ENCODE measurements around the gene CRHR1. TPM values are rescaled to one million over a fixed set of nuclear protein-coding genes. Genes with fewer than 3 reads are reported as not detected.

CRHR1 gene
- polyA plus RNA-seq, 3 donors, result 0.19 to 0.98 TPM; not detected in 1

DNA sequence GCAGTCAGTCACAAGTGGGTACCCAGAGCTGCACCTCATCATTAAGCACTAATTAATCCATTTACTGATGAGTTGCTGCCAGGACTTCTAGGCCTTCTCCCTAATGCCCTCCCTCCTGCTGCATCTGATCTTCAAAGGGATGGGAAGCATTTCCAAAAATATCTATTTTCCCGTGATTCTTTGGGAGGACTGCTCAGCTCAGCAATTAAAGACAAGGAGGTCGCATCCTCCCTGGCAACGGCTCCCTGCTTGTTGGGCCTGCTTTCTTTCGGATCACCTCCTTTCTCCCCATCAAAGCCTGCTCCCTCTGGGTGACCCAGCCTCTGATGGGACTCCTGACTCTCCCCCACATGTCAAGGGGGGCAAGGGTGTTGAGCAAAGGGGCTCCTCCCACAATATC lies 34.6 kb downstream of the CRHR1 start:
- no peak for DNase-seq (ENCODE audit: low read depth in 3 of 3, low spot score in 2 of 3)

DNA sequence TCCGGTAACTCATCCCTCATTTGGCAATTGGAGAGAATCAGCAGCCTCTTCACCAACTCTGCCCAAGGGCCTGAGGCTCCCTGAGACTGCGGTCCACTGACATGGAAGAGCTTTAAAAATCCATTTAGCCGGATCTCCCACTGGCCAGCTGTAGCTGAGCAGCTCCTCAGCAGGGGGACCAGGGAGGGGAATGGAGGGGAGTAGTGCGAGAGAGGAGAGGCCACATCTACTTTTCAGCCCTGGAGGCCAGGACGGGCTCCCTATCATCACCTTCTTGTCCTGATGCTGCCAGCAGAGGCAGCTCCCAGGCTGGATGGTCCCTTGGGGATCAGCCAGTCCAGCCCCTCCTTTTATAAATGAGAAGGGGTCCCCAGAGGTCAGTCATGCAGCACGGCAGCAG lies 35.5 kb downstream of the CRHR1 start:
- no peak for DNase-seq (ENCODE audit: low read depth in 3 of 3, low spot score in 2 of 3)

DNA sequence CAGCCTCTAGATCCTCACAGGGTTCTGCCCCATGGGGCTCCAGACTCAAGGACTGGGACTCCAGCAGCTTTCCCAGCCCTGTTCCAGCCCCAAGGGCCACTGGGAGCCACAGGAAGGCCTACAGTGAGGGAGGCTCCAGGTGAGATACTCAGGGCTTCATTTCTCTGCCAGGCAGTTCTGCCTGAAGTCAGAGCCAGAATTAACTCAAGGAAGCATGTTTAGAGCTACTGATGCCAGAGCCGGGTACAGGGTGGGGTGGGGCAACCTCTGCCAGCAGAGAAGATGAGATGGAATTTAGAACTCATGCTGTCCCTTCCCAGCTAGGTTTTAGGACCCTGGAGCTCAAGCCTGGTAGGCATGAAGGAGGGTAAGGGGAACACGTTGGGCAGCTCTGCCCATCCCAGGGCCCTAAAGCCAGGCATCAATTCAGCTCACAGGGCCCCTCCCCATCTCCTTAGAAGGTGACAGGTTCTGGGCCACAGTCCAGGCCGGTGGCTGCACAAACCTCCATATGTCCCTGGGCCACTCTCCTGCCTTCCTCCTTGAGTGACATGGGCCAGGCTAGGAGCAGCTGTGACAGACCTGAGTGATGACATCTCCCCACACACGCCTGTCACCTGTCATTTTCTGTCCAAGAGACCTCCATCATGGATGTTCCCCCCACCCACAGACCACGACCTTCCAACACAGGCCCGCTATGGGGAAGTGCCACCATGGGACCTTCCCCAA lies 36.1 kb downstream of the CRHR1 start:
- DNase-seq (ENCODE audit: low read depth in 3 of 3, low spot score in 2 of 3), result no peak

DNA sequence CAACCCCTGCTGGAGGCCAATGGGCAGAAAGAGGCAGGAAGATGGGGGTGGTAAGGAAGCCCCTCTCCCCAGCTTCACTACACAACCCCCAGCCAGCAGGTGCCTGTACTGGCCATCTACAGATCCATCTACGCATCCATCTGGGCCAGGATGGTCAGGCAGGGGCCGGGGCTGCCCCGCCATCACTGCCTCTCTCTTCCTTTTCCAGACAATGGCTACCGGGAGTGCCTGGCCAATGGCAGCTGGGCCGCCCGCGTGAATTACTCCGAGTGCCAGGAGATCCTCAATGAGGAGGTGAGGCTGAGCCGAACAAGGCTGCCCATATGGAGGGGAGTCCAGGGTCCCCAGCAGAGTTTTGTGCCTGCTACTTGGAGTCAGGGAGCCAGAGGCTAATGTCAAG lies 37.0 kb downstream of the CRHR1 start:
- DNase-seq (ENCODE audit: low read depth in 3 of 3, low spot score in 2 of 3), result no peak

DNA sequence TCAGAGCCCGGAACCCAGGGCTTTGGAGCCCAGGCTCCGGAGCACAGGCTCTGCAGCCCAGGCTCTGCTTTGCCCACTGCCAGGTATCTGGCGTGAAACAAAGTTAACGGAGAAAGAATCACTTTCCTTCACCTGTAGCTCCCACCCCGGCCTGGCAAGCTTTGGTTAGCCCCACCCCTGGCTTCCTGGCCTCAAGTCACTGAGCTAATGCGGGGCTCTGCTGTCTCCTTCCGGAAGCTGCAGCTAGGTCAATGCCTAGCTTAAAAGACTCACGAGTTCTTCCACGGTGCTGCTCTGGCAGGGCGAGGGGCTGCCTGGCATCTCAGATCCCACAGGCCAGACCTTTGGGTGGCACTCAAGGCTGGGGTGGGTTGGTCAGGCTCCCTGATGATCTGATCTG lies 39.5 kb downstream of the CRHR1 start:
- DNase-seq (ENCODE audit: low read depth in 3 of 3, low spot score in 2 of 3), result no peak

DNA sequence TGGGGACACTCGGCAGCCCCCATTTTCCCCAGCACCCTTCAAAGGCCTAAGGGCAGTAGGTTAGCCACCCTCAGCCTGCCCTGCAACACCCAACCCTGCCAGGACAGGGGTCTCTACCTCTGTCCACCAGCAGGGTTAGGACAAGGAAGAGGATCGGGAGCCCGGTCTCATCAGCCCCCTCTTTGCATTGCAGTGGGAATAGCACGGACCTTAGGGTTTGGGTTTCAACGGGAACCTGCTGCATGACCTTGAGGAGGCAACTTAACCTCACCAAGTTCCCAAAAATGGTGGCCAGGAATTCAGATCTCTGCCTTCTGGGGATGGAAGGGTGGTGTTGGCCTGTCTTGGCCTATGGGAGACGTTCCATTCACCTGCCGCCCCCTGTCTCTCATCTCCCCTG lies 40.4 kb downstream of the CRHR1 start:
- DNase-seq (ENCODE audit: low read depth in 3 of 3, low spot score in 2 of 3), result no peak

DNA sequence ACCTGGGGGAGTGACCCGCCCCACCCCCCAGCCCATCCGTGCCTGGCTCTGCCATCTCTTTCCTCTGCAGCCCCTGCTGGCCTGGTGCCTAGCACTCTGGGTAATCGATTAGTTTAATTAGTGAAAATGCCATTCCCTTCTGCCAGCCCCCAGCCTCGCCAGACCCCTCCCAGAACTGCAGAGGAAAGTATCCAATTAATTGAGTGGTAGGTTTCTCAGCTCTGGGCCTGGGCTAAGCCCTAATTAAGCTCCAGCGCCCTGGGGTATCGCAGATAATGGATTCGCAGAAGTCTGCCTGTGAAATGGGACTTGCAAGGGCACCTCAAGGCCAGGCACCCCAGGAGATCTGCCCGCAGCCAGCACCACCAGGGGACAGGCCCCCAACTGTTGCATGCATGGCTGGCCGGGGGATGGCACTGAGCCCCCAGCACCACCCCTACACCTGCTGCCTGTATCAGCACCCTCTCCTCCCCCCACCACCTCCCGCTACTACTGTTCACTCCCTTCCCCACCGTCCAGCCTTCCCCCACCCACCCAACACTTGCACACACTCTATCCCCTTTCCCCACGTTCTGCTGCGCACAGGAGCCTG lies 40.9 kb downstream of the CRHR1 start:
- no peak for DNase-seq (ENCODE audit: low read depth in 3 of 3, low spot score in 2 of 3)

DNA sequence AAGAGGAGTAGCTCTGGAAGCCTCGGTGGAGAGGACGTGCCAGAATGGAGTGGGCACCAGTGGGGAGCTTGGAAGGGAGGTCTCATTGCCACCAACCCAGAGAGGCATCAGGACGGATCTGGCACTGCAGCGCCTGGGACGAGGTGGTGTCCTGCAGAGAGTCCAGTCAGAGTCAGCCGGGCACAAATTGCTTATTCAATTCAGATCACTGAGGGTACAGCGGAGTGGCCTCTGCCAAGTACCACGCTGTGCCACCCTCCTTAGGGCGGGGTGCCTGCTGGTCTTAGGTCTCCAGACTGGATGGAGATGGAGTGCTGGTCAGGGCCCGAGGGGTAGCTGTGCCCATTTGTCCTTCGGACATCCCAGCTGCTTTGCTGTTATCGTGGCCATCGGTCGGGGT lies 41.7 kb downstream of the CRHR1 start:
- no peak for DNase-seq (ENCODE audit: low read depth in 3 of 3, low spot score in 2 of 3)

DNA sequence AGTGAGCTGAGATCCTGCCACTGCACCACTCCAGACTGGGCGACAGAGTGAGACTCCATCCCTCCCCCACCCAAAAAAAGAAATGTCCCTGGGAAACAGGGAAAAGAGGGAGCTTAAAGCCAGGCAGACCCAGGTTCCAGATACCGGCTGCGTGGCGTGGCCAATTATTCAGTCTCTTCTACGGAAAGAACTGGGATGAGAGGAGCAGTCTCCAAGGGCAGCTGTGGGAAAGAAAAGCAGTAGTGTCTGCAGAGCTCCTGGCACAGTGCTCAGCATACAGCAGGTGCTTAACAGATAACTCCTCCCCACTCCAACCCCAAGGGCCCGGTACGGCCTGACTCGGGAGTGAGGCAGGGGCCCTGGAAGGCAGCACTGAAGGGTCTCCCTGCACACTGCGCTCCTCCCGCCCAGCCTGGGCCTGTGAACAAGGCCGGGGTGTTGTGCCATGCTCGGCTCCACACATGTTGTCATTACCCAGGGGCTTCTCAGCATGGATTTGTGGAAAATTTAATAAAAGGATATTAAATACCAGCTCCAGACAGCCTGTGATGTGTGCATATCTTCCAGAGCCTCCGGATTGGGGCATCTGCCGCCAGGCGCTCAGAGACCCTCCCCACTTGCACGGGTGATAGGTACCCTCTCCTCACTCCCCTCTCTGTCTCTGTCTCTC lies 42.9 kb downstream of the CRHR1 start:
- no peak for DNase-seq (ENCODE audit: low read depth in 3 of 3, low spot score in 2 of 3)

DNA sequence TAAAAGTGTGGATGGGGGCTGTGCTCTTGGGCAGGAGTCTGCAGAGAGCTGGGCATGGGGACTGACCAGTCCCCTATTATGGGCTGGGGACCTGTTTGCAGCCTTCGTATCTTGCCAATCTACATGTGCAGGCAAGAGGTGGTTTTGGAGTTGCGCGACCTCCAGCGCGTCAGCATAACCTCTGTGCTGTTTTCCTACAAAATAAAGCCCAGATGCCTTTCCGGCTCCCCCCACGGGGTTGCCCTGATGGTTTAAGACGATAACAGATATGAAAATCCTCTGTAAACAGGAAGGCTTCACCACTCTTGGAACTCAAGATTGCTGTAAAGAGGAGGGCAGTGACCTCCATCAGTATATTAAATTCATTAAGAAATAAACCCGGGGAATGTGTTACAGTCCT lies 44.1 kb downstream of the CRHR1 start:
- DNase-seq (ENCODE audit: low read depth in 3 of 3, low spot score in 2 of 3), result no peak

DNA sequence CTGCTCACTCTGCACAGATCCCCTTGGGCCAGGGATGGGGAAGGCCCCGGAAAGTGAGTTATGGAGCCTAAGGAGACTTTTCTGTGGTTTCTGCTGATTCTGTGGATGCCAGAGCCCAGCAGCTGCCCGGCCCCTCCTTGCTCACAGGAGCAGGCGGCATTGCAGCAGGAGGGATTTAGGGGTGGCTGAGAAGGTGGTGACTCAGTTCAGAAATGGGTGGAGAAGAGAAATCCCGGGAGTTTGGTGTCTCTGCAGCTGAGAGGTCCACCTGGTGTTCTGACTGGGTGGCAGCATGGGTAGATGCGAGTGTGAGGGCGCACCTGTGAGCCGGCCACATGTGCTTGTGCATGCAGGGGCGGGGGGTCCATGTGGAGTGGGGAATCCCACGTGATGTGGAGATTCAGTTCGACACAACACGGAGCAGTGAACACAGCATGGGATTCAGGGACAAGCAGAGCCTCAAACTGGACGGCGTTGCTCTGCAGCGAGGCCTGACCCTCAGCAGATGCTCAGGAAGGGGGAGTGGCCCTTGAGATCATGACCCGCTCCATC lies 44.5 kb downstream of the CRHR1 start:
- no peak for DNase-seq (ENCODE audit: low read depth in 3 of 3, low spot score in 2 of 3)

DNA sequence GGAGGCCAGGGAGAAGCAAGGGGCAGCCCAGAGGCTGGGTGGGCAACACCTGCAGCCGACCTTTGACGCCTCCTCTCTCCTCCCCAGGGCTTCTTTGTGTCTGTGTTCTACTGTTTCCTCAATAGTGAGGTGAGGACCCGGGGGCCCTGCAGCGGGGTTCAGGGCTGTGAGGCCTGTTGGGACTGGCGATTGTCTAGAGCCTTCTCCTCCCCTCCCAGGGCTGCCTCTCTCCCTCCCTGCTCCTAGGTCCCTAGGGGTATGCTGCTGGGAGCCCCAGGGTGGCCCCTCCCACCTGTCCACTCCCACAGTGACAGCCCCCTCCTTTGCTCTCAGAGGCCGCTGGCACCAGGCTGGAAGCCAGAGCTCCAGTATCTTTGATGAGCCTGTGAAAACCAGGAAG lies 49.8 kb downstream of the CRHR1 start:
- no peak for DNase-seq (ENCODE audit: low read depth in 3 of 3, low spot score in 2 of 3)

DNA sequence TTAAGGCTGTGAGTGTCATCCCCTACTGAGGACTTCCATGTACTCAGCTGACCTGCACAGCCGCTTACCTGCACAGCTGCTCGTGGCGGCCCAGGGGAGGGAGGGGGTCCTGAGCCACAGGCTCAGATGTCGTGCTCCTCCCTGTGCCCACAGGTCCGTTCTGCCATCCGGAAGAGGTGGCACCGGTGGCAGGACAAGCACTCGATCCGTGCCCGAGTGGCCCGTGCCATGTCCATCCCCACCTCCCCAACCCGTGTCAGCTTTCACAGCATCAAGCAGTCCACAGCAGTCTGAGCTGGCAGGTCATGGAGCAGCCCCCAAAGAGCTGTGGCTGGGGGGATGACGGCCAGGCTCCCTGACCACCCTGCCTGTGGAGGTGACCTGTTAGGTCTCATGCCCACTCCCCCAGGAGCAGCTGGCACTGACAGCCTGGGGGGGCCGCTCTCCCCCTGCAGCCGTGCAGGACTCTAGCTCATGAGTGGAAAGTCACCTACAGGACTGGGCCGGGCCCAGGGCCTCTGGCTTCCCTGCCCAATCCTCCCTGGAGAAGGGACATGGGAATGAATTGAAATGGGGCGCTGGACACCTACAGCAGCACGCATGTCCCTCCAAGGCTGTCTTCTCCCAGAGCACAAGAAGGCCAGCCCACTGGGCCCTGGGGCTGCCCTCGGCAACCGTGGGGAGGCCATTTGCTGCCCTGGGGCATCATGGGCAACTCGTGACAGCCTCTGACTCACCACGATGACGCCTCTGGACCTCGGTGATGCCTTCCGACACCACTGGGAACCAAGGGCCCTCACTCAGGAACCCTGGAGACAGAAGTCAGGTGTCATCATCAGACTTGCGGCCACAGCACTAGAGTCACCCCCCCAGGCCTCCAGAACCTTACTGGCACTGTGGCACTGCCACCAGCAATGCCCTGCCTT lies 50.6 kb downstream of the CRHR1 start:
- no peak for DNase-seq (ENCODE audit: low read depth in 3 of 3, low spot score in 2 of 3)

DNA sequence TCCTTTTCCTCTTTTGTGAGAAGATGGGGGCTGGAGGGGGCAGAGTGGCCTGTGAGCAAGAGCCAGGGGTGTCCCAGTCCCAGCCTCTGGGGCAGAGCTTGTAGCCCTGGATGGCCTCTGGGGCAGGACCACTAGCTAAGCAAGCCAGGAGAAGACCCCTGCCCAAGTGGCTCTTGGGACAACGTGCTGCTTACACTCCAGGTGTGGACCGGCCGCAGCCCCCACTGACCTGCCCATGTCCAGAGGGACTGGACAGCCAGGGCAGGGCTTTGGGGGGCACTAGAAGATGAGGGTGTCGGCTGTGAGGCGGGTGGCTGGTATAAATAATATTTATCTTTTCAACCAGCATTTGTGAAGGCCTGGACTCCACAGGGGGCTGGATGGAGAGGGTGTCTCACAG lies 51.4 kb downstream of the CRHR1 start:
- no peak for DNase-seq (ENCODE audit: low read depth in 3 of 3, low spot score in 2 of 3)

DNA sequence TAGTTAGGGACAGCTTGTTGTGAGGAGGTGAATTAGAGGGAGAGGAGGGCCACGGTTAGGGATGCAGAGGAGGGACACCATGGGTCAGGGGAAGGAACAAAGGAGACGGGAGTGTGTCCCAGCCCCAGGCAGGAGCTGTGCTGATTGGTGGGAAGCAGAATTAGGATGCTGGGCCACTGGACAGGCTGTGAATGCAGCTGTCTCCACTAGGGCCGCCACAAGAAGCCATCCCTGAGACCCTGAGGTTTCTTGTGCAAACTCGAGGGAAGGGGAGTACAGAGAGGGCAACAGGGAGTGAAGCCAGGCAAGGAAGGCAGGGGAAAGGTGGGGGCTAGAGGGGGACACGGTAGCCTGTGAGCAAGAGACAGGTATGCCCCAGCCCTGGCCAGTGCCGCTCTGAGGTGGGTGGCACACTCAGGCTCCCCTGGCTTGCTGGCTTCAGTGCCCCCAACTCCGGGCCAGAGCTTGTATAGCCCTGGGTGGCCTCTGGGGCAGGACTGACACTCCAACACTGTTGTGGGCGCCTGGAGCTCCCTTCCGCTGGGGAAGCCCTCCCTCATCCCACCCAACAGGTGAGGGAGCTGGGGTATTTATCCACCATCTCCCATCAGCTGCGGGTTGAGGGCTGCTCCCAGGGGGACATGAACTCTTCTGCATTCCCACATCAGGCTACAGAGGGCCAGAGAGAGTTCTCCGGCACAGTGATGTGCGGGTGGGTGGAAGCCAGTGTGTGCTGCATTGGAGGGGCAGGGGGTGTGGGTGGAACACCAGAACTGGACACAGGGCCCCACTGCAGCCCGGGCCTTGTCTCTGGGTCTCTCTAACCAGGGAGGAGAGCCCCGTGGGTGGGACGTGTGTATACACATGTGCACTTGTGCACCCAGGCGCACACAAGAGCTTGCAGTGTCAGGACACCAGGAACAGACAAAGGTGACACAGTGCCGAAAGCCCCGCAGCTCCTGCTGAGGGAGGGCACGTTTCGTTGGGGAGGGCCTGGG lies 52.2 kb downstream of the CRHR1 start:
- no peak for DNase-seq (ENCODE audit: low read depth in 3 of 3, low spot score in 2 of 3)

DNA sequence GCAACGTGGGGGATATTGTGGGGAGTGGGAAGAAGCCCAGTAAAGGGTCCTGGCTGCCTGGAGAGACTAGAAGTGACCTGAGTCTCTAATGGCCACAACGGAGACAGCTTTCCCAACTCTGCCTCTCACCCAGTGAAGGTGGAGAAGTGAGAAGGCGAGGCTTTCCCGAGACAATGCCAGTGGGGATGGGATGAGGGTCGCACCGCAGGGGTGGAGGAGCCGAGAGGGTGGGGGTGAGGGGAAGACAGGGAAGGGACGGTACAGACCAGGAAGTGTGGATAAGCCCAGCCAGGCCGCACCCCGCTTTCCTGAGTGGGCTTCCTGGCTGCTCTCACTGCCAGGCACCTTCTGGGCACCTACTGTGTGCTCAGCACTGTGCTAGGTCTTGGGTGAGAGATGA lies 53.1 kb downstream of the CRHR1 start:
- DNase-seq (ENCODE audit: low read depth in 3 of 3, low spot score in 2 of 3), result no peak

DNA sequence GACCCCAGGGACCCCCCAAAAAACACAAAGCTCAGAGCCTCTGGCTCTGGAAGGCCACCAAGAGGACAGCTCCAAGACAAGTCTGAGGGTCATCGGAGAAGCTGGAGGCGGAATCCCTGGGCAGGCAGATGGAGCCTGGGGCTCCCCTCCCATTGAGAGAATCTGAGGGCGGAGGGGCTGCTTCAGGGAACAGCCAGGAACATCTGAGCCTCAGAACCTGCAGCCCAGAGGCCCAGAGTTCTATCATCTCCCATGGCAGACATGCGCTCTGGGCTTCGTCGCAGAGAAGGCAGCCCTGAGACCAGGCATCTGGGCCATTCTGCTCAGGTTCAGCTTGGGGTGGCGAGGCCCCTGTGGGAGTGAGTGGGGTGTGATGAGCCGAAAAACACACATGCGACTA lies 53.5 kb downstream of the CRHR1 start:
- DNase-seq (ENCODE audit: low read depth in 3 of 3, low spot score in 2 of 3), result no peak

DNA sequence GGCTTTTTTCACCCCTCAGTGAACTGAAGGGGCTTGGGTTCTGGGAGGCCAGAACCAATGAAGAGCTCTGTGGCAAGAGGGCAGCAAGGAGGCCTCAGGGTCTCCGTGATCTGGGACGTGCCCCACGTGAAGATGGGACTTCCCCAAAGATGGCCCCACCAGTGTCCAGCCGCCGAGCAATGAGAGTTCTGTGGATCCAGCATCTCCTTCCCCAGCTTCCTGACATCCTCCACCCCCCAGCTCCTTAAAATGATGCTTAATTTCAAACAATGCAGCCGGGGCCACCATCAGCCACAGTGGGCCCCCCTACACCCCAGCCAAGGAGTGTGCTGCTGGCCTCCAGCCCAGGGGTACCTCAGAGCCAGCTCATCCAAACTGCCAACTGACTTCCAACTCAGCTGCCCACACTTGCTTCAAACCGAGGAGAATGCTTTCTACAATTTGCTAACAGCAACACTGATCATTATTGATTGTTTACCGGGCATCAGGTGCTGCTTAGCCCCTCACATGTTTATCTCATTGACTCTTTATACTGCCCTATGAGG lies 54.7 kb downstream of the CRHR1 start:
- DNase-seq (ENCODE audit: low read depth in 3 of 3, low spot score in 2 of 3), result no peak

DNA sequence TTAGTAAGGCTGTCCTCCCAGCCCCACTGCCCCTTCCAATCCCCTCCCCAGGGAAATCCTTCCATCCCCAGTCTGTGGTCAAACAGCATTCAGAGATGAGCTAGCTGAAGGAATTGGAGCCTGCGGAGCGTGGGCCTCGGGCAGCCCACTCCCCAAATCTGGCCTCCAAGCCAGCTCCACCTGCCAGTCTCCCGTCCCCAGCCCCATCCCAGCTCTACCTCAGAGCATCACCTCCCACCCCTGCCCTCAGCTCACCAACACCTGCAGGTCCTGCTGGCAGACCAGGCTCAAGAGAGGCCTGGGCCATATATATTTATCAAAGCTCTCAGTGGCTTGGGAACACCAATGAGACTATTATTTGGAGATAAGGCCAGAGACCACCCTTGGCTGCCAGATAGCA lies 55.3 kb downstream of the CRHR1 start:
- DNase-seq (ENCODE audit: low read depth in 3 of 3, low spot score in 2 of 3), result no peak

All from right renal cortex interstitium (tissue), 3 donors.